ENCODE results near the gene CACNA1D.

Gene CACNA1D

DNA sequence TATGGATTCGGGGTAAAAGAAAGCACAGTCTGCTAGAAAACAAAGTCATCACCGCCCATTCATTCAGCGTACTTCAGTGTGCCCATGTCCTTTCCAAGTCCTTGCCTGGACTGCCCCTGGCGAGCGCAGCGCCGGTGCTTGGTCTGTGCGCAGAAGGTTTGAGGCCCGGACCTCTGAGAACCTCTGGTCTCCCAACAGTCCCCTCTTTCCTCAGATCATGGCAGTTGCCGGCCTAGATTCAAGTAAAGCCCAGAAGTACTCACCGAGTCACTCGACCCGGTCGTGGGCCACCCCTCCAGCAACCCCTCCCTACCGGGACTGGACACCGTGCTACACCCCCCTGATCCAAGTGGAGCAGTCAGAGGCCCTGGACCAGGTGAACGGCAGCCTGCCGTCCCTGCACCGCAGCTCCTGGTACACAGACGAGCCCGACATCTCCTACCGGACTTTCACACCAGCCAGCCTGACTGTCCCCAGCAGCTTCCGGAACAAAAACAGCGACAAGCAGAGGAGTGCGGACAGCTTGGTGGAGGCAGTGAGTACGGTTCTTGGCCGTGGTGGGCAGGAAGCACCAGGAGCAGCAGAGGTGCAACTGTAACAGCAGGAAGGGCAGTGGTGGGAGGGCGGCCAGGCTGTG, 315.5 kb downstream of the CACNA1D start:
- Histone ChIP-seq H3K4me3 (no peak overlapping the region), H3K27ac (no peak overlapping the region)

DNA sequence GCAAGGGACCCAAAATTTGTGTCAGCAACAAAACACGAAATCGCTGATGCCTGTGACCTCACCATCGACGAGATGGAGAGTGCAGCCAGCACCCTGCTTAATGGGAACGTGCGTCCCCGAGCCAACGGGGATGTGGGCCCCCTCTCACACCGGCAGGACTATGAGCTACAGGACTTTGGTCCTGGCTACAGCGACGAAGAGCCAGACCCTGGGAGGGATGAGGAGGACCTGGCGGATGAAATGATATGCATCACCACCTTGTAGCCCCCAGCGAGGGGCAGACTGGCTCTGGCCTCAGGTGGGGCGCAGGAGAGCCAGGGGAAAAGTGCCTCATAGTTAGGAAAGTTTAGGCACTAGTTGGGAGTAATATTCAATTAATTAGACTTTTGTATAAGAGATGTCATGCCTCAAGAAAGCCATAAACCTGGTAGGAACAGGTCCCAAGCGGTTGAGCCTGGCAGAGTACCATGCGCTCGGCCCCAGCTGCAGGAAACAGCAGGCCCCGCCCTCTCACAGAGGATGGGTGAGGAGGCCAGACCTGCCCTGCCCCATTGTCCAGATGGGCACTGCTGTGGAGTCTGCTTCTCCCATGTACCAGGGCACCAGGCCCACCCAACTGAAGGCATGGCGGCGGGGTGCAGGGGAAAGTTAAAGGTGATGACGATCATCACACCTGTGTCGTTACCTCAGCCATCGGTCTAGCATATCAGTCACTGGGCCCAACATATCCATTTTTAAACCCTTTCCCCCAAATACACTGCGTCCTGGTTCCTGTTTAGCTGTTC, 316.9 kb downstream of the CACNA1D start:
- H3K27ac ChIP-seq: no peak overlapping the region
- H3K4me3 ChIP-seq: no peak overlapping the region

DNA sequence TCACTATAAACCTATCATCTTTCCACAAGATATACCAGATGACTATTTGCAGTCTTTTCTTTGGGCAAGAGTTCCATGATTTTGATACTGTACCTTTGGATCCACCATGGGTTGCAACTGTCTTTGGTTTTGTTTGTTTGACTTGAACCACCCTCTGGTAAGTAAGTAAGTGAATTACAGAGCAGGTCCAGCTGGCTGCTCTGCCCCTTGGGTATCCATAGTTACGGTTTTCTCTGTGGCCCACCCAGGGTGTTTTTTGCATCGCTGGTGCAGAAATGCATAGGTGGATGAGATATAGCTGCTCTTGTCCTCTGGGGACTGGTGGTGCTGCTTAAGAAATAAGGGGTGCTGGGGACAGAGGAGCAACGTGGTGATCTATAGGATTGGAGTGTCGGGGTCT, 318.0 kb downstream of the CACNA1D start:
- Histone ChIP-seq H3K27ac (no peak overlapping the region), H3K4me3 (no peak overlapping the region)

- no peak overlapping the region for H3K4me3 ChIP-seq
- H3K27ac ChIP-seq: no peak overlapping the region
Measured at GRCh38 chr3:53813229-53813628, 318.8 kb downstream of the CACNA1D start.

- H3K27ac ChIP-seq: no peak overlapping the region
Measured at GRCh38 chr3:53813876-53814275, 319.5 kb downstream of the CACNA1D start.

DNA sequence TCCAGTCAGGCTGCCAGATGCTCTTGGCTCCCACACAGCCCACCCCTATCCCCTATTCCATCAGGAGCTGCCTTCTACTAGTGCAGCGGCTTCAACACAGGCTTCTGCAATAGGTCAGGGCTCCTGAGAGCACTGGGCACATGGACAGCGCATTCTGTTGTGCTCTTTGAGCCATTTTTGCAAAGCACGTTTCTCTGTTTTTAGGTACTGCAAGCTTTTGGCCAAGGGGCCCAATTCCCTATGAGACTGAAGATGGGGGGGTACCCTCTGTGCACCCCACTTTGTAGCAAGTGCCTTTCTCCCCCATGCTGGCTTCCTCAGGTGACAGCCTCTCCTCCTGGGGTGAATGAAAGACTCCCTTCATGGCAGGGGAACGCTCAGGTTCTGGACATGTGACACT, 320.7 kb downstream of the CACNA1D start:
- Histone ChIP-seq H3K27ac (no peak overlapping the region), H3K4me3 (no peak overlapping the region)

More at GRCh38 chr3:53813876-53814275, 319.5 kb downstream of the CACNA1D start:
- no peak overlapping the region for H3K4me3 ChIP-seq

- Histone ChIP-seq H3K27ac (no peak overlapping the region), H3K4me3 (no peak overlapping the region)
Measured at GRCh38 chr3:53815651-53816050, 321.2 kb downstream of the CACNA1D start.

DNA sequence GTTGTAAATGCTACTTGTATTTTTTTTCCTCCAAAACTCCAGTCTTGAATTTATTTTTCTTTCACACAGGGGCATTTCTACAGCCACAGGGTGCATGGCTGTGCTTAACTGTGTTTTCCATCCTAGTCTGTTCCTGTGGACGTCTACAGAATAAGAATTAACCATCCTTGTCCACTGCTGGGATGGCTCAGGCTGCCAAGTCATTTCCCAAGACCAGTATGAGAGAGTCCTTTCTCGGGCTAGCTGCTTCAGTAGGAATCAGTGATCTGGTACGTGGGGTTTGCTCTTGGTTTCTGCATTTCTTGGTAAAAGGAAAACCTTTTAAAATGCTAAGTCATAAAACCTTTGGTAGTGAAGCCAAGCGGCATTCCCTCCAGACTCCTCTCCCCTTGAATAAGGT, 322.0 kb downstream of the CACNA1D start:
- Histone ChIP-seq H3K4me3 (no peak overlapping the region), H3K27ac (no peak overlapping the region)

- no peak overlapping the region for H3K4me3 ChIP-seq
- H3K27ac ChIP-seq: no peak overlapping the region
Measured at GRCh38 chr3:53817211-53817610, 322.8 kb downstream of the CACNA1D start.

GRCh38 chr3:53817809-53818208, 323.4 kb downstream of the CACNA1D start:
- Histone ChIP-seq H3K4me3 (no peak overlapping the region), H3K27ac (no peak overlapping the region)

GRCh38 chr3:53818221-53819162, 324.1 kb downstream of the CACNA1D start:
- Histone ChIP-seq H3K4me3 (no peak overlapping the region), H3K27ac (no peak overlapping the region)

DNA sequence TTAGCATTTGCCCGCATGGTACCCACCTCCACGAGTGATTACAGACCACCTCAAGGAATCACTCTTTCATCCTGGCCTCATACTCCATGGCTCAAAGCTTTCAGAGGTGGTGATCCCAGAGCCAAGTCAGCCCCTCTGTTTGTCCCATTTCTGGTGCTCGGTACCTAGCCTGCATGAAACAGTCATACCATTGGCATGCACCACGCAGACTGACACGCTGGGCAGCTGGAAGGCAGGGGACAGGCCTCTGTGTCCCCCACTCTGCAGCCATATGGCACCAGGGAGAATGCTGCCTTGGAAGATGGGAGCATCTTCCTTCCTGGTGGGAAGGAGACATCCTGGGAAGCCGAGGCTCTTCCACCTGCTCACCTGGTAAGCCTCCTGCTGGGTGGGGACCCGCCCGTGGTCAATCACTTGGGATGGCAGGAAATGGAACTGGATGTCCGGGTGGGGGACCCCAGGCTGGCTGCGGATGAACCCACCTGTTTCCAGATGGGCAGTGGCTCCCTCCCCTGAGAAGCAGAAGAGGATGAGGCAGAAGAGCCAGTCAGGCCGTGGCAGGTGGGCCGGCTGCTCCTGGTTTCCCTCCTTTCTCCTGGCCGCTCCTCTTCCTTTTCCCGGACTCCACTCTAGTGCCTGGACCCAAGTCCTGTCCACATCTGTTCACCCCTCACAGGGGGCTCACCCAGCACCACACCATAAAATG, 324.9 kb downstream of the CACNA1D start:
- Histone ChIP-seq H3K27ac (no peak overlapping the region), H3K4me3 (no peak overlapping the region)

DNA sequence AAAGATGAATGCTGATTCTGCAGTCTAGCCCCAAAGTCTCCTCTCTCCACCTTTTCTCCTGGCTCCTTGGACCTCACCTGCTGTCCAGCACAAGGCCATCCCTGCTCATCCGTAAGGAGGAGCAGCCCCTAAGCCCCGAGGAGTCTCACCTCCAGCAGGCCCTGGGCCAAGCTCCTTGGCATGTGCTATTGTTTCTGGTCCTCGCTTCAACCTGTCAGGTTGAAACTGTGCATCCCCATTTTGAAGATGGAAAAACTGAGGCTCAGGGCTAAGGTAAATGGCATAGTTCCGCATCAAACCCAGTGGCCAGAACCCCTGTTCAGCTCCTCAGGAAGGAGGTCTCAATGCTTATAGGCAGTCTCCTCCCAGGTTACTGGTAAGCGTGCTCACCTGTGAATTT, 325.7 kb downstream of the CACNA1D start:
- no peak overlapping the region for H3K27ac ChIP-seq
- no peak overlapping the region for H3K4me3 ChIP-seq

- Histone ChIP-seq H3K4me3 (no peak overlapping the region), H3K27ac (no peak overlapping the region)
Measured at GRCh38 chr3:53820756-53821580, 326.6 kb downstream of the CACNA1D start.

- Histone ChIP-seq H3K27ac (no peak overlapping the region), H3K4me3 (no peak overlapping the region)
Measured at GRCh38 chr3:53821631-53822121, 327.3 kb downstream of the CACNA1D start.

DNA sequence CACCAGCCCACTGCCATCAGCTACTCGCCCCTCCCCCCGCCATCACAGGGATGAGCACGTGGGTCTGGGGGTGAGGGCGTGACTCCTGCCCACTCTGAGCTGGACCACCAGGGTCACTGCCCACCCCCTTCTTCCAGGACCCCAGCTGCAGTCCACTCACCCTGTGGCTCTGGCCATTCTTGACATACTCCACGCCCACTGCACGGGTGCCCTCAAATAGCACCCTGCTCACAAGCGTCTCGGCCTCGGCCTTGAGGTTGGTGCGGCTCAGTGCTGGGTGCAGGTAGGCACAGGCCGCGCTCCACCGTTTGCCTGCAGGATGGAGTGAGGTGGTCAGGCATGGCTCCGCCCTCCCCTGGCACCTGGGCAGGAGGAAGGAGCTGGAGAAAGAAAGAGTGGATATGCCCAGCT, 327.9 kb downstream of the CACNA1D start:
- H3K4me3 ChIP-seq: no peak overlapping the region
- no peak overlapping the region for H3K27ac ChIP-seq

DNA sequence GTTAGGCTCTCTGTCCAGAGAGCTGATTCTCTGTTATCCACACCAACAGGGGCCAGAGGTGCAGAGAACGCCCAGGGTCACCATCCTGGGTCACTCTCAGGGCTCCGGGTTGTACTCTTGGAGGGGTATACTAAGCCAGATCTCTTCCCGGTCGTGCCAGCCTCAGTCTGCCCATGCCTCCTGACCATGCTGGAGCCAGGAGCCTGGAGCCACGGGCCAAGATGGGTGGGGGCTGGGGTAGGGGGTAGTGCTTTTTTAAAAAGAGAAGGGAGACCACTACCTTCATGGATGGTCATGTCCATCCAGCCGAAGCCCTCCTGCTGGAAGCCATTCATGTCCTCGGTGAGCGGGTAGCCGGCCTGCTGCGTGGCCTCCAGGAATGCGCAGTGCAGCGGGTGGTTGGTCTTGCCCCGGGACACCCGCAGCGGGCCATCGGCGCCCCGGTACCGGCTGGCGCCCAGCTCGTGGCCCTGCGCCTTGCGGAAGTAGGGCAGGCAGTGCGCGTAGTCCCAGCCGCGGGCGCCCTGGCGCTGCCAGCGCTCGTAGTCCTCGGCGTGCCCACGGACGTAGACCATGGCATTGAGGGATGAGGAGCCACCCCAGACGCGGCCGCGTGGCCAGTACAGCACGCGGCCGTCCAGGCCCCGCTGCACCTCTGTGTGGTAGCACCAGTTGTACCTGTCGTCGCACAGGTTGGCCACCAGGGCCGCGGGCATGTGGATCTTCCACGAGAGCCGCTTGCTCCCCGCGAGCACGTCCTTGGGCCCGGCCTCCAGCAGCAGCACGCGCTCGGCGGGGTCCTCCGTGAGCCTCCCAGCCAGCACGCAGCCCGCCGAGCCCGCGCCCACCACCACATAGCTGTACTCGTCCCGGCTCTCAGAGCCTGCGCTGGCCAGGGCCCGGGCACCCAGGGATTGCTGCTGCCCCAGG, 328.9 kb downstream of the CACNA1D start:
- no peak overlapping the region for H3K4me3 ChIP-seq
- no peak overlapping the region for H3K27ac ChIP-seq

Data from skin epidermis (tissue), 12 donors.